ENCODE results near the gene EBF4. TPM values are rescaled to one million over a fixed set of nuclear protein-coding genes. Genes with fewer than 3 reads are reported as not detected.

EBF4 gene
- total RNA-seq, 6 experiments from 2014 or later: 0.14 to 0.48 (median 0.46) TPM; not detected in 3

GRCh38 chr20:2696646-2697045 lies 4.1 kb downstream of the EBF4 start:
- peaks cover 55% of the 10 kb centered on the region for H3K27me3 Mint-ChIP-seq (ENCODE audit: insufficient read depth)
- TF ChIP-seq, protein P1, sequence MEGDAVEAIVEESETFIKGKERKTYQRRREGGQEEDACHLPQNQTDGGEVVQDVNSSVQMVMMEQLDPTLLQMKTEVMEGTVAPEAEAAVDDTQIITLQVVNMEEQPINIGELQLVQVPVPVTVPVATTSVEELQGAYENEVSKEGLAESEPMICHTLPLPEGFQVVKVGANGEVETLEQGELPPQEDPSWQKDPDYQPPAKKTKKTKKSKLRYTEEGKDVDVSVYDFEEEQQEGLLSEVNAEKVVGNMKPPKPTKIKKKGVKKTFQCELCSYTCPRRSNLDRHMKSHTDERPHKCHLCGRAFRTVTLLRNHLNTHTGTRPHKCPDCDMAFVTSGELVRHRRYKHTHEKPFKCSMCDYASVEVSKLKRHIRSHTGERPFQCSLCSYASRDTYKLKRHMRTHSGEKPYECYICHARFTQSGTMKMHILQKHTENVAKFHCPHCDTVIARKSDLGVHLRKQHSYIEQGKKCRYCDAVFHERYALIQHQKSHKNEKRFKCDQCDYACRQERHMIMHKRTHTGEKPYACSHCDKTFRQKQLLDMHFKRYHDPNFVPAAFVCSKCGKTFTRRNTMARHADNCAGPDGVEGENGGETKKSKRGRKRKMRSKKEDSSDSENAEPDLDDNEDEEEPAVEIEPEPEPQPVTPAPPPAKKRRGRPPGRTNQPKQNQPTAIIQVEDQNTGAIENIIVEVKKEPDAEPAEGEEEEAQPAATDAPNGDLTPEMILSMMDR (IDR thresholded peaks at IDR 0.05): no peak
- H3K9me3 Mint-ChIP-seq: no peaks in the 10 kb centered on the region
- no peak overlapping the region for H3K4me3 Mint-ChIP-seq
- no peak for DNase-seq
- H3K36me3 Mint-ChIP-seq (ENCODE audit: low read depth): peaks cover 5% of the 10 kb centered on the region
- peaks cover 7% of the 10 kb centered on the region for H3K4me1 Mint-ChIP-seq (ENCODE audit: low read depth)
- H3K27ac Mint-ChIP-seq: no peak overlapping the region

DNA sequence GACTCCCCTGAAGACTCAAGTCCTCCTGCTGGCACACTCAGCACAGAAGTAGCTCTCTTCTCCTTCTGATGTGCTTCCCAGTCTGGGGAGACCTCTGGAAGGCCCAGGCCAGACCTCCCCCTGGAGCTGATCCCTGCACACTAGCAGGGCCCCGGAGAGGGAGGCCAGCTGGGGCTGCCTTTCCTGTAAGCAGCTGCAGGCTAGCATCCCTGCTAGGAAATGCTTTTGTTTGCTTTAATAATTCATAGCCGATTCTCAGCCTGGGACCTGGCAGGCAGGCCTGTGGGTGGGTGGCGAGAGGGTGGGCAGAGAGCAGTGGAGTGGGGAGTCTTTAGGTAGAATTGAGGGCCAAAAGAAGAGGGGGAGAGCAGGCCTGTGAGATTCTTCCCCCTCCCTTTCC lies 5.2 kb downstream of the EBF4 start:
- no peak overlapping the region for H3K4me3 Mint-ChIP-seq
- H3K36me3 Mint-ChIP-seq (ENCODE audit: low read depth): no peaks in the 10 kb centered on the region
- no peaks in the 10 kb centered on the region for H3K9me3 Mint-ChIP-seq
- no peaks in the 10 kb centered on the region for H3K4me1 Mint-ChIP-seq (ENCODE audit: low read depth)
- DNase-seq: no peak
- peaks cover 58% of the 10 kb centered on the region for H3K27me3 Mint-ChIP-seq (ENCODE audit: insufficient read depth)
- TF ChIP-seq, protein P1 (IDR thresholded peaks at IDR 0.05): no peak
- H3K27ac Mint-ChIP-seq: no peak overlapping the region

GRCh38 chr20:2698186-2698817 lies 5.7 kb downstream of the EBF4 start:
- Mint-ChIP-seq H3K36me3 (ENCODE audit: low read depth) (no peaks in the 10 kb centered on the region), H3K4me3 (no peak overlapping the region), H3K9me3 (no peaks in the 10 kb centered on the region), H3K27me3 (ENCODE audit: insufficient read depth) (peaks cover 62% of the 10 kb centered on the region), H3K27ac (no peak overlapping the region), H3K4me1 (ENCODE audit: low read depth) (no peaks in the 10 kb centered on the region)
- no peak for DNase-seq
- TF ChIP-seq, protein P1 (IDR thresholded peaks at IDR 0.05): no peak

DNA sequence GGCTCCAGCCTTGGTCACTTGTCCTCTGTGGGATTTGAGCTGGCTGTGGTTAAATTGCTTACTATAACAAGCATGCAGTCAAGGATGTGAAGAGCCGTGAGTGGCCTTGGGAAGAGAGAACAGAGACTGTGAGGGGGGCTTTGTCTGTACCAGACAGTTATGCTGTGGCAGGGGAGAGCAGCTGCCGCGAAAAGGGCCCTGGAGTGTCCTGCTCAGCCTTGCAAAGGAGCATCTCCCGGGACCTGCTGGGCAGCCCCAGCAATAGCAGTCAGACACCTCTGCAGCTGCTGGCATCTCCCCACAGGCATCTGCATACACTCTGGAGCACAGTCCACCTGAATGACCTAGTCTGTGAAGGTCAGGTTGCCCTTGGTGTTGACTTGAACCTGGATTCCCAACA lies 6.3 kb downstream of the EBF4 start:
- Mint-ChIP-seq H3K4me3 (no peak overlapping the region), H3K27me3 (ENCODE audit: insufficient read depth) (peaks cover 68% of the 10 kb centered on the region), H3K36me3 (ENCODE audit: low read depth) (no peaks in the 10 kb centered on the region), H3K4me1 (ENCODE audit: low read depth) (no peaks in the 10 kb centered on the region), H3K9me3 (no peaks in the 10 kb centered on the region), H3K27ac (no peak overlapping the region)
- DNase-seq: no peak
- TF ChIP-seq, protein P1 (IDR thresholded peaks at IDR 0.05): no peak

DNA sequence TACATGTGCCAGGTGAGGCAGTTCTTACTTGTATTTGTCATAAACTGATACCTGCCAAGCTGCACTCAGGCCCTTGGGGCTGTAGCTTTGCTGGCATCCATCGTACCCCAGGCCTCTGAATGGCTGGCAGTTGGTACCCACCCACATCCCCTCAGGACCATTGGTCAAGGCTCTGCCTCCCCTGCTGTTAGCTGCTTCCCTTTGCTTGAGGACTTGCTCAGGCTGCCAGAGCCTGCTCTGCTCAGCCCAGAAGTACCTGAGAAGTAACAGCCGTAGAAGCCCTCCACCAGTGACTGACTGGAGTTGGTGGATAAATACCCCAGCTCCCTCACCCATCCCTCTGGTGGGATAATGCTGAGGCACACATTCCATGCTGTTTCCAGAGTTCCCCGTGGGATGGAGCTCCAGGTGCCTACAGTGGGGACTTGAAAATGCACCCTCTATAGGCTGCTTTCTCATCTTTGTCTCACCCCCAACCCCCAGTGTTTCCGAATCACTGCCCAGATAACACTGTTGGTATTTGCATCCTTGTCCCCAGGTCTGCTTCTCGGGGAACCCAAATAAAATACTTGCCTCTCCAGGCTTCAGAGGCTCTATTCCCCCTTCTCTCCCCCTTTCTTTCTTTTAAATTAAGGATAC lies 7.3 kb downstream of the EBF4 start:
- Mint-ChIP-seq H3K4me3 (no peak overlapping the region), H3K27me3 (ENCODE audit: insufficient read depth) (peaks cover 73% of the 10 kb centered on the region), H3K9me3 (no peaks in the 10 kb centered on the region), H3K36me3 (ENCODE audit: low read depth) (no peaks in the 10 kb centered on the region), H3K27ac (no peak overlapping the region), H3K4me1 (ENCODE audit: low read depth) (no peaks in the 10 kb centered on the region)
- TF ChIP-seq, protein P1 (IDR thresholded peaks at IDR 0.05): no peak
- no peak for DNase-seq
